ENCODE measurements around the gene HDAC4.

The HDAC4 gene

DNA sequence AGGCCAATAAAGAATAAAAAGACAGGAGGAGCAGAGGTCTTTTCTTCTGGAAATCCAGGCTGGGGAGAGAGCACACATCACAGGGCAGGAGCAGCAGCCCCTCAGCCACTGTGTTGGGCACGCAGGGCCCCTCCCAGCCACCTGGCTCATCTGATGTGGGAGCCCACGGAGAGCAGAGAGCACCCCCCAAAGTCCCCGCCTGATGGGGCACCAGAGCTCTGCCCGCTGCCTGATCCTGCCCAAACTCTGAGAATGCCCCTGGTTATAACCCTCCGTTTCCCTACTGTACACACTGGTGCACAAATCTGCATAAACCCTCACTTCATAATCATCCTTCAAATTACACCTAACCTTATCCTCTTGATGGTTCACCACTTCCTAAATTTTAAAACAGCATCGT is 111.3 kb downstream of the HDAC4 start:
- DNase-seq (ENCODE audit: low read depth) = no peak
- H3K4me3 ChIP-seq (ENCODE audit: low read length) = no peak overlapping the region
- TF ChIP-seq, protein P1, sequence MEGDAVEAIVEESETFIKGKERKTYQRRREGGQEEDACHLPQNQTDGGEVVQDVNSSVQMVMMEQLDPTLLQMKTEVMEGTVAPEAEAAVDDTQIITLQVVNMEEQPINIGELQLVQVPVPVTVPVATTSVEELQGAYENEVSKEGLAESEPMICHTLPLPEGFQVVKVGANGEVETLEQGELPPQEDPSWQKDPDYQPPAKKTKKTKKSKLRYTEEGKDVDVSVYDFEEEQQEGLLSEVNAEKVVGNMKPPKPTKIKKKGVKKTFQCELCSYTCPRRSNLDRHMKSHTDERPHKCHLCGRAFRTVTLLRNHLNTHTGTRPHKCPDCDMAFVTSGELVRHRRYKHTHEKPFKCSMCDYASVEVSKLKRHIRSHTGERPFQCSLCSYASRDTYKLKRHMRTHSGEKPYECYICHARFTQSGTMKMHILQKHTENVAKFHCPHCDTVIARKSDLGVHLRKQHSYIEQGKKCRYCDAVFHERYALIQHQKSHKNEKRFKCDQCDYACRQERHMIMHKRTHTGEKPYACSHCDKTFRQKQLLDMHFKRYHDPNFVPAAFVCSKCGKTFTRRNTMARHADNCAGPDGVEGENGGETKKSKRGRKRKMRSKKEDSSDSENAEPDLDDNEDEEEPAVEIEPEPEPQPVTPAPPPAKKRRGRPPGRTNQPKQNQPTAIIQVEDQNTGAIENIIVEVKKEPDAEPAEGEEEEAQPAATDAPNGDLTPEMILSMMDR (conservative IDR thresholded peaks at IDR 0.05; ENCODE audit: low read length) = no peak

DNA sequence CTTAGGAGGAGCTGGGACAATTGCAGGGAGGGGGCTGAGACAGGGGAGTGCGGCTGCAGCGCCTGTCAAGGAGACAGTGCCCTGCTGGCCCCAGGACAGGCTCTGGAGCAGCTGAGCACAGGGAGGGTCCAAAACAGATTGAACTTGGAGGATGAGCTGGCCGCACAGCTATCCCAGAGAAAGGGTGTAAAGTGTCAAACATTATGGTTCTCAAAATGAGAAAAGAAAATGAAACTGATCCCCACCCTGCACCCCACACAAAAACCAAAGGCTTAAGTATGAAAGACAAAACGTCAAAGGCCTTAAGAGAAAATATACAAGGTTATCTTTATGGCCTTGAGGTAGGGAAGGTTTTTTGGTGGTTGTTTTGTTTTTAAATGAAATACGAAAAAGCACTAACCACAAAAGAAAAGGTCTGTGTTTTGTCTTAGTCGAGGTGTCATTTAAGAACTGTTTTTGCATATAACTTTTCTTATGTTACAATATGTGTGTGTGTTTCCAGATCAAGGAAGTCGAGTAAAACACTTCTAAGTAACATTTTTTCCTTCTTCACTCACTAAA is 111.8 kb downstream of the HDAC4 start:
- H3K4me3 ChIP-seq (ENCODE audit: low read length) = no peak overlapping the region
- no peak for DNase-seq (ENCODE audit: low read depth)
- TF ChIP-seq, protein P1 (conservative IDR thresholded peaks at IDR 0.05; ENCODE audit: low read length) = no peak

DNA sequence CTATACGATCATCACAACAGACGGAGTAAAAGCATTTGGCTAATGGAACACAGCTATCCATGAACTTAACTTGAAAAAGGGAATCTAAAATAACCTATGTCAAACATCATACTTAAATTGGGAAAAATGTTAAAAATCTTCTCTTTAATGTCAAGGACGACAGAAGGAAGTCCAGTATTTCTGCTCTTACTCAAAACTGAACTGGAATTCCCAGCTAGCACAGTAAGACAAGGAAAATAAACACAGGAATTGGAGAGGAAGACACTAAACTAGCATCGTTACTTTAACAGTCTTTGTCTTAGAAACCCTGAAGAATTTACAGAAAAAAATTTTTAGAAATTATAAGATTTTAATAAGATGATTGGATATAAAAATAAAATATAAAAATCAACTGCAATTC is 112.6 kb downstream of the HDAC4 start:
- DNase-seq (ENCODE audit: low read depth) = no peak
- no peak overlapping the region for H3K4me3 ChIP-seq (ENCODE audit: low read length)
- TF ChIP-seq, protein P1 (conservative IDR thresholded peaks at IDR 0.05; ENCODE audit: low read length) = no peak

DNA sequence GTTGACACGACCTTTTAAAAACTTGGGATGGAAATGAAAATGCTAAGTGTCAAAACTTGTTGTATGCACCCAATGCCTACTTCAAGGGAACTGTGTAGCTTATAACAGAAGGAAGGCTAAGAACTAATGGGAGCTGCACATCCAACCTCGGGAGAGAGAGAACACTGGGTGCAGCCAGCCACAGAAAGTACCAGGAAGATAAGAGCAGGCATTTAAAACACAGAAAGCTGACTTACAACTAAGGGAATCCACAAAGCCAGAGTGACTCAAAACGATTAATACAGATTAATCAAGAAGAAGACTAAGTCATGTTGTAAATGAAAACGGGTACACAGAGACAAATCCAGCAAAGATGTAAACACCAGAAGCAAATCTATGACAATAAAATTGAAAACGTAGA is 113.4 kb downstream of the HDAC4 start:
- no peak overlapping the region for H3K4me3 ChIP-seq (ENCODE audit: low read length)
- DNase-seq (ENCODE audit: low read depth) = no peak
- TF ChIP-seq, protein P1 (conservative IDR thresholded peaks at IDR 0.05; ENCODE audit: low read length) = no peak

DNA sequence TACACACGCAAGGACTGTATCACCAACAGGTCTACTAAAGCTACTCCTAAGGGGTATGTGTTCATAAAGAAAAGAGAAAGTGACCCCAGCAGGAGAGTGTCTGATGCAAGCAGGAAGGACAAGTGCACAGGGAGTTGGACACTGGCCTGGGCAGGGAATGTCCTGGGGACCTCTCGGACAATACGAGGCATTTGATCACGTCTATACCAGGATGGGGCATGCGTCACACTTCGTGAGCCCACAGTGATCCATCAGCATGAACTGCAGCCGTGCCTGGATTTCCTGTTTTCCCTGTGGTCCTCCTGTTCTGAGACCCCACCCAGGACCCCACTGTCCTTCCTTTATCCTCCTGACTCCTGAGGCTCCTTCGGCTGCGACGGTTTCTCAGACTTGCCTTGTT is 113.9 kb downstream of the HDAC4 start:
- TF ChIP-seq, protein P1 (conservative IDR thresholded peaks at IDR 0.05; ENCODE audit: low read length) = no peak
- DNase-seq (ENCODE audit: low read depth) = no peak
- no peak overlapping the region for H3K4me3 ChIP-seq (ENCODE audit: low read length)

DNA sequence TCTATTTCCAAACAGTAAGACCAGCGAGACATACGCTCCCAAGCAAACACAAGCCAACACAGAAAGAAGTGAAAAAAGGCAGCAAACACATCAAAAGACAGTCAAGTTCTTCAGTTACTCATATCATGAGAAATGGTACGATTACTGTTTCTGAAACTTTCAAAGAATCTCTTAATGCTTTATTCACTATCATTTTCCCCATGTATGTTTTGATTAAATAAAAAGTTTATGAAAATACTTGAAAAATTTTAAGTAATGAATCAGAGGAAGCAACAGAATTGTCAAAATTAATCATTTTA is 114.9 kb downstream of the HDAC4 start:
- H3K4me3 ChIP-seq (ENCODE audit: low read length) = no peak overlapping the region
- no peak for DNase-seq (ENCODE audit: low read depth)
- TF ChIP-seq, protein P1 (conservative IDR thresholded peaks at IDR 0.05; ENCODE audit: low read length) = no peak

DNA sequence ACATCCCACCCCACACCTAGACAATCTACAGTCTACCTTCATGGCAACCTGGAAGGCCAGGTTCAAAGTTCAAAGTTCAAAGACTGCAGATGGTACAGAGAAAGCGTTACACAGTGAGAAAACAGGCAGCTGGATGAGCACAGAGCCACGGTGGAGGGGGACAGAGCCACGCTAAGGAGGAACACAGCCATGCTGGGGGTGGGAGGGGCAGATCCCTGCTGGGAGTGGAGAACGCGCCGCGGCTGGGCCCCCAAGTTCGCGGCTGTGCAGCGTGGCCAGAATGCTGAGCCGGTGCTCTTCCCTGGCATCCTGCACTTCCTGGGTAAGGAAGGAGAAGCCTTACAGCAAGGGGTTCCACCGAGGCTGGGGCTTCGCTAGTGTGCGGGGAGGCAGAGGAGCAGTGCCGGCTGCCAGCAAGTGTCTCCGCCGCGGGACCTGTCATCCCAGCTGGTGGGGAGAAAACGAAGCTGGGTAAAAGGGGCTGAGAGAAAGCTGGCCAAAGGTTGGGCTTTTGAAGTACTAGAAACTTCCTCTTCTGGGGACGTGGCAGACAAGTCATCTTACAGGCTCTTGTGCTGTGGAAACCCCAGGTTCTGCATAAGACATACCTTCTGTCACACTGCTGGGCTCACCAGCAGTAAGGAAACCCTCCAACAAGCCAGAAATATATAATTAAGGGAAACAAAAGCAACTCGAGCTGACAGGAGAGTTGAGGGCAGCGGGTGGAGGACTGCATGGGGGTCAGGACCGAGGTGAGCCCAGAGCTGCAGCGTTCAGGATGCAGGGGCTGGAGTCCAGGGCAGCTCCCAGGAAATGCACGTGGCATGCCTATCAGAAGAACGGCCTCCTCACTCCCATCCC is 115.5 kb downstream of the HDAC4 start:
- no peak for DNase-seq (ENCODE audit: low read depth)
- peak overlapping the region; percentile 16 for H3K4me3 ChIP-seq (ENCODE audit: low read length)
- TF ChIP-seq, protein P1 (conservative IDR thresholded peaks at IDR 0.05; ENCODE audit: low read length) = no peak
